ENCODE data around the gene EIF2D. TPM values are rescaled to one million over a fixed set of nuclear protein-coding genes. Genes with fewer than 3 reads are reported as not detected.

EIF2D gene
- total RNA-seq, 5 donors from 2014 or later (not counting 1 experiment from before 2014, with no cell fraction given), result 48.0 to 56.7 (median 49.3) TPM

DNA sequence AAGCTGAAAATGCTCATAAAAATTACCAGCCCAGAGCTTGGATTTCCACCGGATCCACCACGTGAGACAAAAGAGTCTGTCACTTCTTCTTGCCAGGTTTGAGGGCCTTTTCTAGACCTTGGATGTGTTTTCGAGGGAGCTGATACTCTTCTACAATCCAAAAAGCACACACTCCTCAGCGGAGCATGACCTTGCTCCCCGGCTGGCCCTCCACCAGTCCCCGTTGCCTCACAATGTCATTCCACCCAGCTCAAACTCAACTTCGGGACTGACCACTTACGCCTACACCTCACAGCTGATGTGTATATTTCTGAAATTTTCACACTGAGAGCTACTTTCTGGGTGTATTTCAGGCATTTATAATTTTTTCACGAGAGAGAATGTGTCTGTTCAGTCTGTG, 20.6 kb downstream of the EIF2D start:
- H3K27me3 Mint-ChIP-seq, result no peaks in the 10 kb centered on the region
- no peaks in the 10 kb centered on the region for H3K9me3 ChIP-seq
- H3K36me3 Mint-ChIP-seq, result peaks cover 63% of the 10 kb centered on the region
- ATAC-seq (replicated peaks in 1 of 4) (no peak), DNase-seq (no peak)
- no peaks in the 10 kb centered on the region for H3K9me3 Mint-ChIP-seq
- peaks cover 24 to 86% of the 10 kb centered on the region in 2 donors for H3K36me3 ChIP-seq (ENCODE audit: control insufficient read depth in 2 of 2, extremely low read depth in 1 of 2, insufficient read depth in 1 of 2, low read length in 1 of 2)
- ChIA-PET POLR2A (interaction anchor here in 1 of 2 donors (0.9 kb wide), 1 partner anchor 45 kb away, joined by 6 read pairs; no protein-coding TSS in a partner anchor), CTCF (interaction anchor here (0.9 to 1.6 kb wide), 10 partner anchors 9 to 390 kb away, joined by 3 to 8 read pairs (median 4); no protein-coding TSS in a partner anchor)
- H3K4me1 Mint-ChIP-seq, result peaks cover 34 to 62% (median 60%) of the 10 kb centered on the region in 3 donors
- peak overlapping the region; percentile 68 to 80 for H3K27ac Mint-ChIP-seq
- 100% methylated on average over 2 of the region's 9 CpGs for WGBS (ENCODE audit: insufficient coverage)
- no peak overlapping the region for H3K4me3 ChIP-seq (ENCODE audit: control insufficient read depth in 1 of 2, extremely low read depth in 1 of 2, low read length in 1 of 2)
- H3K27ac ChIP-seq (ENCODE audit: low read length), result no peak overlapping the region
- H3K4me3 Mint-ChIP-seq, result no peak overlapping the region
- H3K27me3 ChIP-seq (replicated peaks in 1 of 2; ENCODE audit: control insufficient read depth in 2 of 2, extremely low read depth in 1 of 2, insufficient read depth in 2 of 2, low read length in 1 of 2), result no peaks in the 10 kb centered on the region
- H3K4me1 ChIP-seq (ENCODE audit: control insufficient read depth in 1 of 2, extremely low read depth in 1 of 2, insufficient read depth in 2 of 2, low read length in 2 of 2), result peaks cover 0 to 21% of the 10 kb centered on the region in 2 experiments

DNA sequence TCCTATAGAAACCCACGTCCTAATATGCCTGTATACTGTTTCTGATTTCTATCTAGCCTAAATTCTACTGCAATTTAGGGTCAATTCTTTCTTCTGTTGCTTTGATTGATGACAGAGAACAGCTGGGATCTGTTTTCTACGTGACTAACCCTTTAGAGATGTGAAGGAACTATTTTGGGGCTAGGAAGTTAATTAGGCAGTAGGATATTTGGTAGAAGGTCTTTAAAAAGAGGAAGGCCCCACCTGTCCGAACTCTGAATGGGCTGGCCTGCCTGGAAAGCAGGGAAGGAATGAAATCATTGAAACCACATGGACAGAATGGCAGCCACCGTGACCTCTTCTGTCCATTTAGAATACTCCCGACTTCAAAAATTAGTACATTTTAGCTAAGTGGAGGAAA, 21.0 kb downstream of the EIF2D start:
- Histone ChIP-seq H3K4me1 (ENCODE audit: control insufficient read depth in 1 of 2, extremely low read depth in 1 of 2, insufficient read depth in 2 of 2, low read length in 2 of 2) (peaks cover 0 to 22% of the 10 kb centered on the region in 2 experiments), H3K36me3 (ENCODE audit: control insufficient read depth in 2 of 2, extremely low read depth in 1 of 2, insufficient read depth in 1 of 2, low read length in 1 of 2) (peaks cover 24 to 86% of the 10 kb centered on the region in 2 donors), H3K4me3 (ENCODE audit: control insufficient read depth in 1 of 2, extremely low read depth in 1 of 2, low read length in 1 of 2) (no peak overlapping the region), H3K9me3 (no peaks in the 10 kb centered on the region), H3K27ac (ENCODE audit: low read length) (peak overlapping the region; percentile 65), H3K27me3 (replicated peaks in 1 of 2; ENCODE audit: control insufficient read depth in 2 of 2, extremely low read depth in 1 of 2, insufficient read depth in 2 of 2, low read length in 1 of 2) (no peaks in the 10 kb centered on the region)
- ATAC-seq (replicated peaks in 1 of 4) (no peak), DNase-seq (no peak)
- ChIA-PET CTCF (interaction anchor here (0.6 to 1.6 kb wide), 11 partner anchors 8 to 493 kb away, joined by 3 to 8 read pairs (median 3); no protein-coding TSS in a partner anchor), POLR2A (interaction anchor here in 1 of 2 donors (0.9 kb wide), 1 partner anchor 45 kb away, joined by 6 read pairs; no protein-coding TSS in a partner anchor)
- WGBS (ENCODE audit: insufficient coverage), result 100% methylated on average over 1 of the region's 5 CpGs
- H3K4me1 Mint-ChIP-seq, result peaks cover 39 to 66% (median 64%) of the 10 kb centered on the region in 3 donors
- H3K9me3 Mint-ChIP-seq, result no peaks in the 10 kb centered on the region
- no peaks in the 10 kb centered on the region for H3K27me3 Mint-ChIP-seq
- peak overlapping the region; percentile 83 to 94 for H3K27ac Mint-ChIP-seq
- H3K36me3 Mint-ChIP-seq, result peaks cover 67% of the 10 kb centered on the region
- H3K4me3 Mint-ChIP-seq, result no peak overlapping the region

DNA sequence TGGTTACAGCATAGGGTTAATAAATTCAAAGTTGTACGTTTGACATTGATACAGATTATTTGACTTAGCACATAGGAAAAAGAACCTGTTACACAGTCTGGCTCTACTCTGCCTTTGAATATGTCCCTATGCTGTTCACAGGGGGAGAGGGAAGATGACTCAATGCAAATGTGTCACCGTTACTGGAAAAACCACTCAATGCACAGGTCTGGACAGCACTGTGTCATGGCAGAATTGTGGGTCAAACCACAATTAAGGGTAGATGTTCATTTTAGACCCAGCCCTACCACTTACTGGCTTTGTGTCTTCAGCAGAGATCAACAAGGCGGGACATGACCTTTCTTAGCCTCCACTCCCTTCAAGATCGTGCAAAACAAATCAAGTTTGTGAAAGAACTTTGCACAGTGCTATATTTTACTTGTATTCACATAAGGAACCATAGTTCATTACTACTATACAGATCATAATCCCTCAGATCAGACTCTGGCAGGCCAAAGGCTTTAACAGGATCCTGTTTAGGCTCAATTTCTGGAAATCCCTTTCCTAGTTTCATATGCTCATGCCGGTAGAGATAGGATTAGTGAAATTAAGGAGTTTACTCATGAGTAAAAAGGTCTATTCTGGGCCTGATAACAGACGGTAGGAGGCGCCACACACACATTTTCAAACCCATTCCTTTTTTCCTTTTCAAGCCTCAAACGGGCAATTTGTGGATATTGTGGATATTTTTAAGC, 22.1 kb downstream of the EIF2D start:
- no peak overlapping the region for H3K4me3 ChIP-seq (ENCODE audit: control insufficient read depth in 1 of 2, extremely low read depth in 1 of 2, low read length in 1 of 2)
- Mint-ChIP-seq H3K27ac (peak overlapping the region; percentile 83 to 94), H3K4me1 (peaks cover 39 to 70% (median 70%) of the 10 kb centered on the region in 3 donors), H3K36me3 (peaks cover 64% of the 10 kb centered on the region), H3K4me3 (peak overlapping the region in 1 of 3 donors; percentile 41), H3K9me3 (no peaks in the 10 kb centered on the region), H3K27me3 (no peaks in the 10 kb centered on the region)
- 20% methylated on average over 3 of the region's 8 CpGs for WGBS (ENCODE audit: insufficient coverage)
- no peaks in the 10 kb centered on the region for H3K9me3 ChIP-seq
- peak; percentile 79 to 95 (median 90) for ATAC-seq (replicated peaks in 1 of 4)
- no peaks in the 10 kb centered on the region for H3K27me3 ChIP-seq (replicated peaks in 1 of 2; ENCODE audit: control insufficient read depth in 2 of 2, extremely low read depth in 1 of 2, insufficient read depth in 2 of 2, low read length in 1 of 2)
- ChIA-PET CTCF (interaction anchor here in 1 of 2 donors (1.9 kb wide), 1 partner anchor 38 kb away, joined by 5 read pairs; no protein-coding TSS in a partner anchor), POLR2A (no interaction called here)
- peak overlapping the region; percentile 65 for H3K27ac ChIP-seq (ENCODE audit: low read length)
- H3K4me1 ChIP-seq (ENCODE audit: control insufficient read depth in 1 of 2, extremely low read depth in 1 of 2, insufficient read depth in 2 of 2, low read length in 2 of 2), result peaks cover 0 to 32% of the 10 kb centered on the region in 2 experiments
- H3K36me3 ChIP-seq (ENCODE audit: control insufficient read depth in 2 of 2, extremely low read depth in 1 of 2, insufficient read depth in 1 of 2, low read length in 1 of 2), result peaks cover 23 to 86% of the 10 kb centered on the region in 2 donors
- peak in 11 of 35 experiments; percentile 19 to 66 (median 34) for DNase-seq

DNA sequence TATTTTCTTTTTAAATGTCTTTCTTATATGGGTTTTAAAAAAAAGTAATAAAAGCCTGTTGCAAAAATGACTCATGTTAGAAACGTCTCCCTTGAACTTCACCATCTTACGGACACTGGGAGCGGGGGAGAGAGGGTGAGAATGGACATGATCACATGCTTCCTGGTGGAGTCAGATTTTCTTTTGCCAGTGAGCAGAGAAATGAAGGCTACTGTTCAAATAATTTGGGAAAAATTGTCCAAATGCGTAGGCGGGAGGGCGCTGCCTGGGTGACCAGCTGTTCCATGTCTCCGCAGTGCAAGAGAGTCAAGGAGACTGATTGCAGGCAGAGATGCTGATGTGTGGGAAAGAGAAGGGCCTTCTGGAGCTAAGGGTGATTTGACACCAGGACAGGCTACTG, 23.1 kb downstream of the EIF2D start:
- ChIA-PET POLR2A (interaction anchor here in 1 of 2 donors (0.6 kb wide), 2 partner anchors 20 to 44 kb away, joined by 3 to 4 read pairs; no protein-coding TSS in a partner anchor), CTCF (interaction anchor here (0.5 to 1.9 kb wide), 5 partner anchors 18 to 1084 kb away, joined by 3 to 5 read pairs (median 3); no protein-coding TSS in a partner anchor)
- DNase-seq (no peak), ATAC-seq (replicated peaks in 1 of 4) (no peak)
- Histone ChIP-seq H3K4me1 (ENCODE audit: control insufficient read depth in 1 of 2, extremely low read depth in 1 of 2, insufficient read depth in 2 of 2, low read length in 2 of 2) (peaks cover 0 to 42% of the 10 kb centered on the region in 2 experiments), H3K27ac (ENCODE audit: low read length) (no peak overlapping the region), H3K4me3 (ENCODE audit: control insufficient read depth in 1 of 2, extremely low read depth in 1 of 2, low read length in 1 of 2) (no peak overlapping the region), H3K9me3 (no peaks in the 10 kb centered on the region), H3K36me3 (ENCODE audit: control insufficient read depth in 2 of 2, extremely low read depth in 1 of 2, insufficient read depth in 1 of 2, low read length in 1 of 2) (peaks cover 25 to 88% of the 10 kb centered on the region in 2 donors), H3K27me3 (replicated peaks in 1 of 2; ENCODE audit: control insufficient read depth in 2 of 2, extremely low read depth in 1 of 2, insufficient read depth in 2 of 2, low read length in 1 of 2) (no peaks in the 10 kb centered on the region)
- peaks cover 42 to 79% (median 78%) of the 10 kb centered on the region in 3 donors for H3K4me1 Mint-ChIP-seq
- no peaks in the 10 kb centered on the region for H3K27me3 Mint-ChIP-seq
- no peak overlapping the region for H3K4me3 Mint-ChIP-seq
- H3K36me3 Mint-ChIP-seq, result peaks cover 69% of the 10 kb centered on the region
- no peaks in the 10 kb centered on the region for H3K9me3 Mint-ChIP-seq
- 95% methylated on average over 5 of the region's 7 CpGs for WGBS (ENCODE audit: insufficient coverage)
- H3K27ac Mint-ChIP-seq, result peak overlapping the region; percentile 41 to 94

DNA sequence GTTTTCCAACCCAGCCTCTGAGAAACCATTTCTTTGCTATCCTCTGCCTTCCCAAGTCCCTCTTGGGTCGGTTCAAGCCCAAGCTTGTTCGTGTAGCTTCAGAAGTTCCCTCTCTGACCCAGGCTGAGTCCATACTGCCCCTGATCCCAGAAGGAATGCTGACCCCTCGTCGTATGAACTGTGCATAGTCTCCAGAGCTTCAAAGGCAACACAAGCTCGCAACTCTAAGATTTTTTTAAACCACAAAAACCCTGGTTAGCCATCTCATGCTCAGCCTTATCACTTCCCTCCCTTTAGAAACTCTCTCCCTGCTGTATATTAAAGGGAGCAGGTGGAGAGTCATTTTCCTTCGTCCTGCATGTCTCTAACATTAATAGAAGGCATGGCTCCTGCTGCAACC, 23.8 kb downstream of the EIF2D start:
- no peak overlapping the region for H3K4me3 ChIP-seq (ENCODE audit: control insufficient read depth in 1 of 2, extremely low read depth in 1 of 2, low read length in 1 of 2)
- no peak for ATAC-seq (replicated peaks in 1 of 4)
- no peaks in the 10 kb centered on the region for H3K9me3 Mint-ChIP-seq
- peaks cover 39 to 82% (median 82%) of the 10 kb centered on the region in 3 donors for H3K4me1 Mint-ChIP-seq
- H3K9me3 ChIP-seq, result no peaks in the 10 kb centered on the region
- peaks cover under 1 to 49% of the 10 kb centered on the region in 2 experiments for H3K4me1 ChIP-seq (ENCODE audit: control insufficient read depth in 1 of 2, extremely low read depth in 1 of 2, insufficient read depth in 2 of 2, low read length in 2 of 2)
- H3K36me3 Mint-ChIP-seq, result peaks cover 72% of the 10 kb centered on the region
- POLR2A ChIA-PET, result interaction anchor here (0.6 to 0.8 kb wide), 2 partner anchors 8 to 44 kb away, joined by 3 to 4 read pairs; no protein-coding TSS in a partner anchor
- no peak for DNase-seq
- H3K27ac Mint-ChIP-seq, result peak overlapping the region; percentile 86 to 94
- peaks cover 25 to 88% of the 10 kb centered on the region in 2 donors for H3K36me3 ChIP-seq (ENCODE audit: control insufficient read depth in 2 of 2, extremely low read depth in 1 of 2, insufficient read depth in 1 of 2, low read length in 1 of 2)
- 64% methylated on average over 4 of the region's 6 CpGs for WGBS (ENCODE audit: insufficient coverage)
- no peak overlapping the region for H3K4me3 Mint-ChIP-seq
- H3K27ac ChIP-seq (ENCODE audit: low read length), result no peak overlapping the region
- CTCF ChIA-PET, result interaction anchor here (0.7 to 1.9 kb wide), 6 partner anchors 19 to 44 kb away, joined by 3 to 5 read pairs (median 3); no protein-coding TSS in a partner anchor
- no peaks in the 10 kb centered on the region for H3K27me3 Mint-ChIP-seq
- H3K27me3 ChIP-seq (replicated peaks in 1 of 2; ENCODE audit: control insufficient read depth in 2 of 2, extremely low read depth in 1 of 2, insufficient read depth in 2 of 2, low read length in 1 of 2), result no peaks in the 10 kb centered on the region

DNA sequence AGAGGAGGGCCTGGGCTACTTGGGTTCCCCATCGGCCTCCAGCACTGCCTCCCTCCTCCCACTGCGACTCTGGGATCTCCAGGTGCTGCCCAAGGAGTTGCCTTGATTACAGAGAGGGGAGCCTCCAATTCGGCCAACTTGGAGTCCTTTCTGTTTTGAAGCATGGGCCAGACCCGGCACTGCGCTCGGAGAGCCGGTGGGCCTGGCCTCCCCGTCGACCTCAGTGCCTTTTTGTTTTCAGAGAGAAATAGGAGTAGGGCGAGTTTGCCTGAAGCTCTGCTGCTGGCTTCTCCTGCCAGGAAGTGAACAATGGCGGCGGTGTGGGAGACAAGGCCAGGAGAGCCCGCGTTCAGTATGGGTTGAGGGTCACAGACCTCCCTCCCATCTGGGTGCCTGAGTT, 24.4 kb downstream of the EIF2D start:
- no peak for ATAC-seq (replicated peaks in 1 of 4)
- no peak overlapping the region for H3K27ac ChIP-seq (ENCODE audit: low read length)
- ChIA-PET CTCF (interaction anchor here (0.7 to 5.4 kb wide), 5 partner anchors 36 to 43 kb away, joined by 3 to 90 read pairs (median 4); no protein-coding TSS in a partner anchor), POLR2A (interaction anchor here (0.5 to 0.8 kb wide), 2 partner anchors 8 to 80 kb away, joined by 3 read pairs; no protein-coding TSS in a partner anchor)
- Mint-ChIP-seq H3K4me1 (peaks cover 45 to 88% (median 86%) of the 10 kb centered on the region in 3 donors), H3K4me3 (no peak overlapping the region), H3K36me3 (peaks cover 74% of the 10 kb centered on the region), H3K27ac (peak overlapping the region; percentile 67 to 76), H3K27me3 (no peaks in the 10 kb centered on the region), H3K9me3 (no peaks in the 10 kb centered on the region)
- H3K9me3 ChIP-seq, result no peaks in the 10 kb centered on the region
- peaks cover 25 to 88% of the 10 kb centered on the region in 2 donors for H3K36me3 ChIP-seq (ENCODE audit: control insufficient read depth in 2 of 2, extremely low read depth in 1 of 2, insufficient read depth in 1 of 2, low read length in 1 of 2)
- H3K4me1 ChIP-seq (ENCODE audit: control insufficient read depth in 1 of 2, extremely low read depth in 1 of 2, insufficient read depth in 2 of 2, low read length in 2 of 2), result peaks cover 7 to 55% of the 10 kb centered on the region in 2 experiments
- 92% methylated on average over 10 of the region's 14 CpGs for WGBS (ENCODE audit: insufficient coverage)
- no peak for DNase-seq
- no peaks in the 10 kb centered on the region for H3K27me3 ChIP-seq (replicated peaks in 1 of 2; ENCODE audit: control insufficient read depth in 2 of 2, extremely low read depth in 1 of 2, insufficient read depth in 2 of 2, low read length in 1 of 2)
- H3K4me3 ChIP-seq (ENCODE audit: control insufficient read depth in 1 of 2, extremely low read depth in 1 of 2, low read length in 1 of 2), result no peak overlapping the region

Measured in T-cell (primary cell).